Dendritic cell treated with granulocyte-macrophage colony-stimulating factor and Interleukin-4, amounts not matched to agents 40 ng/mL and 50 ng/mL, for 4 days (primary cell): ENCODE measurements around the gene KRTAP10-8.
"Not testable (repeated sequence)": the region's sequence is repeated elsewhere in the genome, so short reads cannot be mapped to it uniquely, and the experiment has no call there.

Source experiments
- H3K27ac Mint-ChIP-seq: one replicate; pipeline ENCODE4 v1.8.0; 2022; ENCODE audit warnings: mild to moderate bottlenecking, mixed read lengths
- H3K27me3 Mint-ChIP-seq: one replicate; pipeline ENCODE4 v1.8.0; 2022; ENCODE audit warnings: mild to moderate bottlenecking, mixed read lengths
- H3K36me3 Mint-ChIP-seq: one replicate; pipeline ENCODE4 v1.8.0; 2022; ENCODE audit warnings: low read depth, mixed read lengths
- H3K4me1 Mint-ChIP-seq: one replicate; pipeline ENCODE4 v1.8.0; 2022; ENCODE audit warnings: low read depth, mixed read lengths
- H3K4me3 Mint-ChIP-seq: one replicate; pipeline ENCODE4 v1.8.0; 2022; ENCODE audit warnings: mild to moderate bottlenecking, moderate library complexity, mixed read lengths
- H3K9me3 Mint-ChIP-seq: one replicate; pipeline ENCODE4 v1.8.0; 2022; ENCODE audit warnings: mixed read lengths
- intact Hi-C: fragments of 100-400 bp; cut with micrococcal nuclease; formaldehyde crosslinking; loops from one replicate; pipeline ENCODE4 v1.15.0; 2022

KRTAP10-8 gene

GRCh38 chr21:44658541-44658910 is 46.6 kb downstream of the KRTAP10-8 start:
- H3K27ac Mint-ChIP-seq = no peak overlapping the region
- no peaks in the 10 kb centered on the region for H3K36me3 Mint-ChIP-seq
- no peak overlapping the region for H3K4me3 Mint-ChIP-seq
- H3K9me3 Mint-ChIP-seq = peaks cover 41% of the 10 kb centered on the region
- no peaks in the 10 kb centered on the region for H3K4me1 Mint-ChIP-seq
- peaks cover 23% of the 10 kb centered on the region for H3K27me3 Mint-ChIP-seq
- intact Hi-C loops = no loop called here

GRCh38 chr21:44658913-44659595 is 47.2 kb downstream of the KRTAP10-8 start:
- Mint-ChIP-seq H3K36me3 (no peaks in the 10 kb centered on the region), H3K9me3 (peaks cover 41% of the 10 kb centered on the region), H3K27me3 (peaks cover 21% of the 10 kb centered on the region), H3K4me1 (no peaks in the 10 kb centered on the region), H3K4me3 (no peak overlapping the region), H3K27ac (no peak overlapping the region)
- intact Hi-C loops = no loop called here

GRCh38 chr21:44661567-44661966 is 49.7 kb downstream of the KRTAP10-8 start:
- H3K36me3 Mint-ChIP-seq, H3K4me3 Mint-ChIP-seq, H3K4me1 Mint-ChIP-seq, H3K27ac Mint-ChIP-seq, intact Hi-C loops: not testable (repeated sequence)
- H3K9me3 Mint-ChIP-seq = peaks cover 31% of the 10 kb centered on the region
- H3K27me3 Mint-ChIP-seq = peaks cover 27% of the 10 kb centered on the region
